Measurements from ENCODE around the gene MAP1B.
"Not testable (repeated sequence)": the region's sequence is repeated elsewhere in the genome, so short reads cannot be mapped to it uniquely, and the experiment has no call there.

Gene MAP1B

DNA sequence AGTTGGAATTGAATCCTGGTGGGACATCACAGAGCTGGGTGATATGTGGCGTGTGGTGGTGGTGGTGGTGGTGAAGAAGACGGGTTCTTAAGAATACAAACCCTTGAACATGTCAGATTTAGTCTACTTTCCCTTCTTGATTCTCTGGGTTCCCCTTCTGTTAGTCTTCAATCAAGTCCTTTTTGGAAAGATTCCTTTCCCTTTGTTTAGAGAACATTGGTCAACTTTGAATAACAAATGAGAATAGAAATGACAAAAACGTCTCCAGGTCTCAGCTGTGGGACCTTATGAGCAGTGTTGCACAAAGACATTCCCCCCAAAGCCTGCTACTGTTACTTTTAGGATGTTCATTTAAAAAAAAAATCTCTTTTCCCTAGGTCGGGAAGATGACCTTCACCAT, 46.3 kb downstream of the MAP1B start:
- Mint-ChIP-seq H3K36me3 (ENCODE audit: low read depth) (no peaks in the 10 kb centered on the region), H3K4me1 (ENCODE audit: low read depth) (peaks cover 3% of the 10 kb centered on the region), H3K27me3 (peaks cover 30% of the 10 kb centered on the region), H3K27ac (no peak overlapping the region), H3K9me3 (no peaks in the 10 kb centered on the region), H3K4me3 (no peak overlapping the region)
- DNase-seq = no peak

- H3K4me1 Mint-ChIP-seq (ENCODE audit: low read depth) = peaks cover 3% of the 10 kb centered on the region
- H3K36me3 Mint-ChIP-seq (ENCODE audit: low read depth) = no peaks in the 10 kb centered on the region
- H3K27me3 Mint-ChIP-seq = peaks cover 27% of the 10 kb centered on the region
- DNase-seq = no peak
- no peak overlapping the region for H3K4me3 Mint-ChIP-seq
- H3K27ac Mint-ChIP-seq = no peak overlapping the region
- no peaks in the 10 kb centered on the region for H3K9me3 Mint-ChIP-seq
These were observed 46.9 kb downstream of the MAP1B start for GRCh38 chr5:72154076-72154756.

- H3K36me3 Mint-ChIP-seq (ENCODE audit: low read depth) = no peaks in the 10 kb centered on the region
- no peak overlapping the region for H3K27ac Mint-ChIP-seq
- DNase-seq = no peak
- H3K27me3 Mint-ChIP-seq = peaks cover 27% of the 10 kb centered on the region
- H3K4me1 Mint-ChIP-seq (ENCODE audit: low read depth) = no peaks in the 10 kb centered on the region
- no peaks in the 10 kb centered on the region for H3K9me3 Mint-ChIP-seq
- no peak overlapping the region for H3K4me3 Mint-ChIP-seq
These were observed 49.8 kb downstream of the MAP1B start for GRCh38 chr5:72156946-72157624.

DNA sequence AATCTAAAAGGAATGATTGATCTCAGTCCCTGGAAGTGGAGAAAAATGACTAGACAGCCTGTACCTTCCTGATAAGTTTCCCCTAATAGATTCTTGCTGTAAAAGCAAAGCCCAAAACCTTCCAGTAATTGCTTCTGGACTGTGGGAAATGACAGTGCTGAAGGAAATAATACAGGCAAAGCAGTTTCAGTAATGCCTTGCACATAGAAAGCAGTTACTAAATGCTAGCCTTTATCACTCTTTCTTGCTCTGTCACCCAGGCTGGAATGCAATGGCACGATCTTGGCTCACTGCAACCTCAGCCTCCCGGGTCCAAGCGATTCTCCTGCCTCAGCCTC, 50.3 kb downstream of the MAP1B start:
- Mint-ChIP-seq H3K36me3 (ENCODE audit: low read depth) (no peaks in the 10 kb centered on the region), H3K4me1 (ENCODE audit: low read depth) (no peaks in the 10 kb centered on the region), H3K9me3 (no peaks in the 10 kb centered on the region), H3K27ac (no peak overlapping the region), H3K4me3 (no peak overlapping the region), H3K27me3 (peaks cover 27% of the 10 kb centered on the region)
- DNase-seq = no peak

DNA sequence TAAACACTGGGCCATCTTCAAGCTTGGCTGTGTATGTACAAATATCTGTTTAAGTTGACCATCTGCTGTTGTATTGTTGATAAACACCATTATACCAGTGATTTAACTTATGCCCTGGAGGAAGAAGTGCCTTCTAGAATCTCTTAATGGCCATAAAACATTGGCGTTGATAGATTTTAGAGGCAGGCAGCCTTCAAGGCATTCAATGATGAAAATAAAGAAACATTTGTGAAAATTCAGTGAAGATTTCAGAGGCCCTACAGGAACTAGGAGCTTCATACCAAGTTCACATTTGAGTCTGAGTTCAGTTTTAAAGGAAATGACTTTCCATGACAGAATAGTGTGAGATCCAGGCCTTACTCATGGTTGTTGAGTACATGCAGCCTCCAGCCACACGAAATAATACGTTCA, 52.2 kb downstream of the MAP1B start:
- no peaks in the 10 kb centered on the region for H3K9me3 Mint-ChIP-seq
- DNase-seq = no peak
- H3K27ac Mint-ChIP-seq = no peak overlapping the region
- peaks cover 38% of the 10 kb centered on the region for H3K27me3 Mint-ChIP-seq
- H3K4me1 Mint-ChIP-seq (ENCODE audit: low read depth) = no peaks in the 10 kb centered on the region
- H3K4me3 Mint-ChIP-seq = no peak overlapping the region
- H3K36me3 Mint-ChIP-seq (ENCODE audit: low read depth) = no peaks in the 10 kb centered on the region

DNA sequence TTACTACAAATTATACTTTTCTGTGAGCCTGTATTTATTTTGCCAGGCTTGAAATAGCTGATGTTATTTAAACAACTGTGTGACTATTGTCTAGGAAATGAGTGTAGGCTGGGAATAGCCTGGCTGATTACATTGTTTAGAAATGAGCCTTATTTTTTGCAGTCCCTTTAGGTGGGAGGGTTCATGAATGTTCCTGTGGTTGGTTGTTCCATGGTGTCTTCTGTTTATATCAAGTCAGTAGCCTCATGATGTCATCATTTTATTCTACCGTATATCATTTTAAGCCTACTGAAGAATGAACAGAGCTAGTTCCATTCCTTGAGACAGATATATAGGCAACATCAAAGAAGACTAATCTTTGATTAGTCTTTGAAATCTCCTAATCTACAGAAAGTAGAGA, 53.1 kb downstream of the MAP1B start:
- Mint-ChIP-seq H3K27ac (no peak overlapping the region), H3K36me3 (ENCODE audit: low read depth) (no peaks in the 10 kb centered on the region), H3K9me3 (no peaks in the 10 kb centered on the region), H3K4me3 (no peak overlapping the region), H3K4me1 (ENCODE audit: low read depth) (no peaks in the 10 kb centered on the region), H3K27me3 (peaks cover 41% of the 10 kb centered on the region)
- no peak for DNase-seq

DNA sequence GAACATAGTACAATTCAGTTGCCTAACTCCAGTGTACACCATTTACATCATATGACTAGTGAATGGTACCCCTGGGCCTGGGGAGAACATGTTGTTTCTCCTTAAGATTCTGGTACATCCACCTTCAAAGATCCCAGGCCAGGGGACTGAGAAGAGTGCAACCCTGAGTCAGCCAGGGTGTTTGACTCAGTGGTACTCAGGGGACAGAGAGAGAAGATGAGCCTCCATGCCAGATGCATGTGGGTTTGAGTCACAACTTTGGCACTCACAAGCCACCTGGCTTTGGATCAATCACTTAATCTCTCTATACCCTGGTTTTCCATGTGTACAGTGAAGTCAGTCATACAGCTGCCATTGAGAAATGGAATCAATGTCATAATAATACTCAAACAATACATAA, 53.7 kb downstream of the MAP1B start:
- Mint-ChIP-seq H3K9me3 (no peaks in the 10 kb centered on the region), H3K27me3 (peaks cover 42% of the 10 kb centered on the region), H3K4me1 (ENCODE audit: low read depth) (no peaks in the 10 kb centered on the region), H3K27ac (no peak overlapping the region), H3K36me3 (ENCODE audit: low read depth) (no peaks in the 10 kb centered on the region), H3K4me3 (no peak overlapping the region)
- no peak for DNase-seq

- no peak for DNase-seq
- Mint-ChIP-seq H3K36me3 (ENCODE audit: low read depth) (no peaks in the 10 kb centered on the region), H3K4me3 (no peak overlapping the region), H3K9me3 (no peaks in the 10 kb centered on the region), H3K4me1 (ENCODE audit: low read depth) (peaks cover 5% of the 10 kb centered on the region), H3K27me3 (peaks cover 44% of the 10 kb centered on the region), H3K27ac (no peak overlapping the region)
These were observed 54.7 kb downstream of the MAP1B start for GRCh38 chr5:72161951-72162350.

GRCh38 chr5:72163349-72163983, 56.2 kb downstream of the MAP1B start:
- Mint-ChIP-seq H3K27me3 (peaks cover 48% of the 10 kb centered on the region), H3K4me3 (no peak overlapping the region), H3K27ac (no peak overlapping the region), H3K36me3 (ENCODE audit: low read depth) (no peaks in the 10 kb centered on the region), H3K9me3 (no peaks in the 10 kb centered on the region), H3K4me1 (ENCODE audit: low read depth) (peaks cover 10% of the 10 kb centered on the region)
- no peak for DNase-seq

DNA sequence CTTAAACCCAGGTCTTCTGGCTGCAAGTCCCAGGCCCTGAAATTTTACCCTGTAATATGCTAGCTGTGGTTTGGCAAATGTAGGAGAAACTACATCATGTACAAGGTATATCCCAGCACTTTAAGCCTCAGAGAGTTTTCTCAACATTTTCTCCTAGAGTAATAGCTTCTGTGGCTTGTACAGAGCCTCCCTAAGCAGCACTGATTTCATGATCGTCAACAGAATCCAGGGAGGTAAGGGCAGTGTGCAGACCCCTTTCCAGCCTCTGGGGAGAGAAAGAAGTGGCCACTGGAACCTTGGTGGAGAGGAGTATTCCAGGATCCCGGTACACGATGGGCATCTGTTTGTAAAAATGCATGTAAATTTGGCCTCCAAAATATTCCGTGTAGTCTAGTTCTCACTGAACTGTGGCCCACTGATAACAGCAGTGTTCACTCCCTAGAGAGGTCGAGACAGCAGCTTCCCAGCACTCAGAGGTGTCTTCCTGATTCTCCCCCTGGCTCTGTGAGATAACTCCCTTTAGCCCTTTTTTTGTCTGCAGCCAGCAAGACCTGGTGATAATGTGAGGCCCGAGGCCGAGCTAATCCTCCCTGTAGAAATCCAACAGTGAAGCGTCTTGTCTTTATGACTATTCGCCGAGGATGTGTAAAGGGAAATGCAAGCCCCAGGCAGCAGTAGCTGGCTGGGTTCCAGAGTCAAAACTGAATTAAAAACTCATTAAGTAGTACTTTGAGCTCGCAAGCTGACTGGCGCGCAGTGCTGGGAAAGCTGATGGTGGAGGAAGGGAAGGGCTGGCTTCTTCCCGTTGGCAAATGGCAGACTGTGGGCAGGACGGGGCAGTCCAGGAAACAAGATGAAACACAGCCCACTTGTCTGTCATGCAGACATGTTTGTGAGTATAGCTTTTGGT, 59.0 kb downstream of the MAP1B start:
- Mint-ChIP-seq H3K27me3 (peaks cover 69% of the 10 kb centered on the region), H3K4me3 (no peak overlapping the region), H3K27ac (no peak overlapping the region), H3K36me3 (ENCODE audit: low read depth) (no peaks in the 10 kb centered on the region), H3K9me3 (no peaks in the 10 kb centered on the region), H3K4me1 (ENCODE audit: low read depth) (peaks cover 10% of the 10 kb centered on the region)
- DNase-seq = no peak

DNA sequence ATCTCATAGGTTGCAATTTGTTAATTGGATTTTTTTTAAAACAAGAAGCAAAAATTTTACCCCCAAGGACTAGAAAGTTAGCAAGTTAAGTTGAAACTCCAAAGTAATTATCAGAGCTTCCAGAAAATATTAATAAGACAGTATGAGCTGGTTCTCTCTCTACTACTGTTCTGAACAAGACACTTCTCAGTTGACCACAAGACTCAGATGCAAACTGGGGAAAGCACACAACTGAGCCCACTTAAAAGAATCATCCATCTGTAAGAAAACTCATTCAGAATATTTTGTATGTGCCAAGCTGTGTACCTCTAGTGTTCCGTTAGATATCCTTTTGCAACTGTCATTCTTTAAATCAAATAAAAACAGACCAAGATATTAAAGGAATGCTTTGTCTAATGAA, 60.0 kb downstream of the MAP1B start:
- H3K4me1 Mint-ChIP-seq (ENCODE audit: low read depth) = peaks cover 18% of the 10 kb centered on the region
- no peaks in the 10 kb centered on the region for H3K9me3 Mint-ChIP-seq
- H3K27me3 Mint-ChIP-seq = peaks cover 71% of the 10 kb centered on the region
- no peaks in the 10 kb centered on the region for H3K36me3 Mint-ChIP-seq (ENCODE audit: low read depth)
- no peak overlapping the region for H3K4me3 Mint-ChIP-seq
- no peak overlapping the region for H3K27ac Mint-ChIP-seq
- DNase-seq = no peak

DNA sequence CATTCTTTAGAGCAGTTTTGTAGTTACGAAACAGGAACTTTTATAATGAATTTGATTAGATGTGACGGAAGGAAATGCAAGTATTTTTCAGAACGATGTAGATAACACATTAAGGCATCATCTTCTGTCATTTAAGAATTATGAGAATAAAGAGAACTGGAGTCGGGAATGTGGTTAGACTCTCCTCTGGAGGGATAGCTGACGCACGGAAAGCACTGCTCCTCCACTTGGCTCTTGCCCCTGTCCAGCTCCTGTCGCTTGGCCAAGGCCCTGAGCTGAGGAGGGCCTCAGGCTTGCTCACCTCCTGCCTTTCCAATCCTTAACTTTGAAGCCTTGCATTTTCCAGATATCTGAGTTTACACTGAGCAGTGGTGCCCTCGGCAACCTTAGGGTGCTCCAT, 60.5 kb downstream of the MAP1B start:
- no peak for DNase-seq
- Mint-ChIP-seq H3K9me3 (no peaks in the 10 kb centered on the region), H3K27ac (no peak overlapping the region)

DNA sequence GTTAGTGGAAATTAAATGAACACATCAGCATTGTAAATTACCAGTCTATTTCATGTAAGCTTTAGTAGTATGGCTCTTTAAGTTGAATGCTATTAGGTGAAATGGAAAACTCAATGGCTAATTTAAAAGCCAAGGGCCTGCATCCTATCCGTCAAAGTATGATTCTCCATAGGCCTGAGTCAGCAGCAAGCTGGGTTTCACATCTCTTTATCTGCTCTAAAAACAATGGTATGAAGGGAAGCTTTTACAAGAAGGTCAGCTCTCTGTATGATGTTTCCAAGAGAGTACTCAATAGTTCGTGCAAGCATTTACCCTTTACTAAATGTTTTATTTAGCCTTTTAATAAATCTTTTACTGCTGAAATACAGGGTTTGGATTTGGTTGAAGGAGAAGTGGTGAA, 62.8 kb downstream of the MAP1B start:
- no peak overlapping the region for H3K27ac Mint-ChIP-seq
- H3K4me1 Mint-ChIP-seq (ENCODE audit: low read depth) = peaks cover 18% of the 10 kb centered on the region
- no peaks in the 10 kb centered on the region for H3K9me3 Mint-ChIP-seq
- H3K4me3 Mint-ChIP-seq = no peak overlapping the region
- no peaks in the 10 kb centered on the region for H3K36me3 Mint-ChIP-seq (ENCODE audit: low read depth)
- DNase-seq = no peak
- peaks cover 74% of the 10 kb centered on the region for H3K27me3 Mint-ChIP-seq

More for the DNA sequence above, 60.5 kb downstream of the MAP1B start:
- H3K4me1 Mint-ChIP-seq (ENCODE audit: low read depth) = peaks cover 18% of the 10 kb centered on the region
- peaks cover 75% of the 10 kb centered on the region for H3K27me3 Mint-ChIP-seq
- no peaks in the 10 kb centered on the region for H3K36me3 Mint-ChIP-seq (ENCODE audit: low read depth)
- no peak overlapping the region for H3K4me3 Mint-ChIP-seq

- not testable (repeated sequence) for H3K4me3 Mint-ChIP-seq; H3K9me3 Mint-ChIP-seq; DNase-seq; H3K27ac Mint-ChIP-seq; H3K36me3 Mint-ChIP-seq (ENCODE audit: low read depth)
- peaks cover 77% of the 10 kb centered on the region for H3K27me3 Mint-ChIP-seq
- H3K4me1 Mint-ChIP-seq (ENCODE audit: low read depth) = peaks cover 18% of the 10 kb centered on the region
These were observed 63.9 kb downstream of the MAP1B start for GRCh38 chr5:72171181-72171580.

All from activated T-cell treated with anti-CD3 and anti-CD28 coated beads, Interleukin-2, amount 50 U/mL, for 24 hours (primary cell).